HG03571 (cell line): ENCODE results near the gene MATK.
"Not testable (repeated sequence)": the region's sequence is repeated elsewhere in the genome, so short reads cannot be mapped to it uniquely, and the experiment has no call there.

Source experiments
- ATAC-seq: cut with Tn5 transposase; IDR thresholded peaks from one replicate; pipeline ENCODE4 v1.9.1; 2021; ENCODE audit not compliant: unreplicated experiment

Gene MATK

GRCh38 chr19:3773814-3774515 is 12.2 kb downstream of the MATK start:
- ATAC-seq: no peak

- ATAC-seq: no peak
Measured at GRCh38 chr19:3771906-3772455, 14.2 kb downstream of the MATK start, which contains the start of gene RAX2. Gene RAX2, minus strand, starts transcription at chr19:3772228. Its CDS starts 486 bp downstream, at chr19:3771742.

GRCh38 chr19:3771000-3771905 is 14.9 kb downstream of the MATK start:
- ATAC-seq: no peak

GRCh38 chr19:3770136-3770999 is 15.8 kb downstream of the MATK start:
- ATAC-seq: no peak

GRCh38 chr19:3769494-3769893 is 16.7 kb downstream of the MATK start:
- ATAC-seq: no peak

- ATAC-seq: no peak
Measured at GRCh38 chr19:3768748-3769099, 17.5 kb downstream of the MATK start.

- no peak for ATAC-seq
Measured at GRCh38 chr19:3768015-3768747, 18.0 kb downstream of the MATK start.

- no peak for ATAC-seq
Measured at GRCh38 chr19:3767050-3767449, 19.1 kb downstream of the MATK start.

GRCh38 chr19:3766520-3766919 is 19.7 kb downstream of the MATK start:
- no peak for ATAC-seq

GRCh38 chr19:3765757-3766156 is 20.4 kb downstream of the MATK start:
- ATAC-seq: not testable (repeated sequence)

- no peak for ATAC-seq
Measured at GRCh38 chr19:3765121-3765520, 21.1 kb downstream of the MATK start.

- ATAC-seq: peak; percentile 58
Measured at GRCh38 chr19:3762501-3763459, 23.4 kb downstream of the MATK start, which contains the start of gene MRPL54. Gene MRPL54, plus strand, starts transcription at chr19:3762682. Its CDS starts 19 bp downstream, at chr19:3762701.

- ATAC-seq: no peak
Measured at GRCh38 chr19:3762130-3762473, 24.1 kb downstream of the MATK start.

GRCh38 chr19:3761382-3762129 is 24.6 kb downstream of the MATK start, which contains the start of gene APBA3:
Gene APBA3, minus strand, starts transcription at chr19:3761692. Its CDS starts 1,428 bp downstream, at chr19:3760264.
- peak; percentile 44 for ATAC-seq

GRCh38 chr19:3760871-3761361 is 25.3 kb downstream of the MATK start:
- no peak for ATAC-seq

GRCh38 chr19:3759482-3760254 is 26.5 kb downstream of the MATK start:
- no peak for ATAC-seq

GRCh38 chr19:3758297-3758696 is 27.9 kb downstream of the MATK start:
- ATAC-seq: not testable (repeated sequence)
